Measurements from ENCODE around the gene TBXAS1.

GRCh38 chr7:139960157-139960556 is 131.1 kb downstream of the TBXAS1 start:
- TF ChIP-seq CTCF (IDR thresholded peaks at IDR 0.05) (no peak), POLR2A (IDR thresholded peaks at IDR 0.05) (no peak), EP300 (IDR thresholded peaks at IDR 0.05) (no peak)
